Stomach (tissue), 9 donors: ENCODE measurements around the gene TREML1. TPM values are rescaled to one million over a fixed set of nuclear protein-coding genes. Genes with fewer than 3 reads are reported as not detected.
A peak's percentile ranks its signal among the peaks of the same experiment; 100 is the strongest.

ENCODE experiments used
- DNase-seq, 2 donors: peaks; one replicate each; pipeline versions ENCODE4 v3.0.0 to v3.0.0-alpha.2; 2013 to 2019
- H3K27ac ChIP-seq, 5 donors: fragments of 200-600 bp in 4 of 5; sonication (generic) in 4 of 5; one replicate each; pipeline ENCODE4 v1.5.1; 2013 to 2019; ENCODE audit warnings: mild to moderate bottlenecking in 1 of 5, moderate library complexity in 1 of 5
- H3K27me3 ChIP-seq, 3 donors: fragments of 200-600 bp; sonication (generic); one replicate each; pipeline ENCODE4 v1.5.1; 2017 to 2019; ENCODE audit warnings: mixed run types in 1 of 3
- H3K36me3 ChIP-seq, 4 donors: fragments of 200-600 bp; sonication (generic); 1 replicate in 3 of 4; 2 replicates in 1 of 4; pipeline ENCODE4 v1.5.1; 2016 to 2019
- H3K4me1 ChIP-seq, 4 donors: fragments of 200-600 bp; sonication (generic); one replicate each; pipeline ENCODE4 v1.5.1; 2016 to 2019
- H3K4me3 ChIP-seq, 4 donors: fragments of 200-600 bp; sonication (generic) in 3 of 4; one replicate each; pipeline ENCODE4 v1.5.1; 2016 to 2019; ENCODE audit warnings: mild to moderate bottlenecking in 1 of 4
- H3K9me3 ChIP-seq, 4 donors: fragments of 200-600 bp; sonication (generic); one replicate each; pipeline ENCODE4 v1.5.1; 2016 to 2019
- EP300 ChIP-seq: sonication (generic); formaldehyde crosslinking; IDR thresholded peaks from one replicate; pipeline ENCODE4 v1.6.1; 2017; ENCODE audit warnings: antibody characterized with exemption
- POLR2A ChIP-seq, 4 donors: fragments of 450-650 bp; IDR thresholded peaks; one replicate each; pipeline ENCODE4 v1.6.1; 2016; ENCODE audit warnings: antibody characterized with exemption in 4 of 4, control low read depth in 2 of 4, mild to moderate bottlenecking in 1 of 4, moderate library complexity in 1 of 4
- POLR2AphosphoS5 ChIP-seq, 3 donors: sonication (generic); formaldehyde crosslinking; IDR thresholded peaks; one replicate each; pipeline ENCODE4 v1.6.1; 2016; ENCODE audit warnings: antibody characterized with exemption in 3 of 3
- WGBS, 5 donors: extraction: QIAGEN DNeasy Blood & Tissue Kit in 3 of 5; methylation state at CpG; one replicate each; pipeline versions ENCODE4 v1.1.5 to v1.1.7; 2013 to 2018; 5-methylcytosine and 5-hydroxymethylcytosine counted together
- intact Hi-C: fragments of 100-400 bp; cut with DNase I; formaldehyde crosslinking; loops from one replicate; pipeline ENCODE4 v1.15.1; 2023; ENCODE audit warnings: low total_unique reads
- polyA plus RNA-seq, 3 donors: library from polyadenylated mRNA; stranded (reverse); fragments of 200-250 nt; gene quantifications; one replicate each; pipeline ENCODE4 v1.2.3, GENCODE V29; 2013
- total RNA-seq, 5 donors: library from RNA; depleted of rRNA; stranded (reverse); fragments of >200 nt; gene quantifications; one replicate each; pipeline versions ENCODE4 v1.1.0 to v1.2.3, GENCODE V29; 2014 to 2016
- TF ChIP-seq, protein P1 (sequence below), 7 experiments: fragments of 450-650 bp in 4 of 7; fragments of 200-600 bp in 3 of 7; sonication (generic) in 3 of 7; IDR thresholded peaks; one replicate each; pipeline ENCODE4 v1.5.1; 2016 to 2019; ENCODE audit warnings: antibody characterized with exemption in 7 of 7, control low read depth in 2 of 7, mild to moderate bottlenecking in 1 of 7
- donor health status: healthy with polysubstance abuse.
- donor health status: Bipolar disorder and iron deficiency.
- donor health status: healthy.

TREML1 gene
- total and polyA plus RNA-seq, 8 donors, result not detected

DNA sequence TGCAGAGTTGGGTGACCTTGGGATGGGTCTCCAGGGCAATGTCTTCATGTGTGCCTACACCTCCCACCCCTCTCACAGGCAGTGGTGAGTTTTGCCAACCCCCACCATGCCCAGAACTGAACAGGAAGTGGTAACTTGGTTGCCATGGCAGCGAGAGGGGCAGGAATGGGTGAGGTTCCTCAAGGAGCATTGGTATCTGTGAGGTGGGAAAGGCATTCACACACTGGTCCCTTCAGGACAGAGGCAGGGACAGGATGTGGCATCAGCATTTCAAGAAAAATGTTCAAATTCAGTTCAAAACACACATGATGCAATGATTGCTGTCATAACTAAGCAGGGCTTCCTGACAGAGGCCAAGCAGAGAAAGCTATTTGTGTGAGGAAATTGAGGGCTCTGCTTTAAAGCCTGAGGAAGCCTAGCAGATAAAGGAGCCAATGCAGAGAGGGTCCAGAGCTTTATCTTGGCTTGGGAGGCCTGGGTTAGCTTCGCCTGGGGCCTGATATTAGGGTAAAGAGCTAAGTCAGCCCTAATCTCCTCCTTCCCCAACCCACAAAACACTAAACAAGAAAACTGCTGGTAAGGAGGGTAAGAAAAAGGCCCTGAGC lies 46.3 kb upstream of the TREML1 start:
- H3K27ac ChIP-seq, result peak overlapping the region in 4 of 5 donors; percentile 20 to 85 (median 54)
- peaks cover 0 to 22% (median 6%) of the 10 kb centered on the region in 4 donors for H3K4me1 ChIP-seq
- WGBS, 5 donors, result 68 to 82% (median 70%) methylated on average over 2 of the region's 2 CpGs
- H3K9me3 ChIP-seq, result no peaks in the 10 kb centered on the region
- intact Hi-C loops, result no loop called here
- no peaks in the 10 kb centered on the region for H3K36me3 ChIP-seq
- H3K4me3 ChIP-seq, result no peak overlapping the region
- peak in 1 of 3 donors; percentile 34 for TF ChIP-seq POLR2AphosphoS5 (IDR thresholded peaks at IDR 0.05)
- TF ChIP-seq, protein P1, sequence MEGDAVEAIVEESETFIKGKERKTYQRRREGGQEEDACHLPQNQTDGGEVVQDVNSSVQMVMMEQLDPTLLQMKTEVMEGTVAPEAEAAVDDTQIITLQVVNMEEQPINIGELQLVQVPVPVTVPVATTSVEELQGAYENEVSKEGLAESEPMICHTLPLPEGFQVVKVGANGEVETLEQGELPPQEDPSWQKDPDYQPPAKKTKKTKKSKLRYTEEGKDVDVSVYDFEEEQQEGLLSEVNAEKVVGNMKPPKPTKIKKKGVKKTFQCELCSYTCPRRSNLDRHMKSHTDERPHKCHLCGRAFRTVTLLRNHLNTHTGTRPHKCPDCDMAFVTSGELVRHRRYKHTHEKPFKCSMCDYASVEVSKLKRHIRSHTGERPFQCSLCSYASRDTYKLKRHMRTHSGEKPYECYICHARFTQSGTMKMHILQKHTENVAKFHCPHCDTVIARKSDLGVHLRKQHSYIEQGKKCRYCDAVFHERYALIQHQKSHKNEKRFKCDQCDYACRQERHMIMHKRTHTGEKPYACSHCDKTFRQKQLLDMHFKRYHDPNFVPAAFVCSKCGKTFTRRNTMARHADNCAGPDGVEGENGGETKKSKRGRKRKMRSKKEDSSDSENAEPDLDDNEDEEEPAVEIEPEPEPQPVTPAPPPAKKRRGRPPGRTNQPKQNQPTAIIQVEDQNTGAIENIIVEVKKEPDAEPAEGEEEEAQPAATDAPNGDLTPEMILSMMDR (IDR thresholded peaks at IDR 0.05), result no peak
- peaks cover 0 to 5% (median 0%) of the 10 kb centered on the region in 3 donors for H3K27me3 ChIP-seq
- DNase-seq, result peak; percentile 34 to 63

DNA sequence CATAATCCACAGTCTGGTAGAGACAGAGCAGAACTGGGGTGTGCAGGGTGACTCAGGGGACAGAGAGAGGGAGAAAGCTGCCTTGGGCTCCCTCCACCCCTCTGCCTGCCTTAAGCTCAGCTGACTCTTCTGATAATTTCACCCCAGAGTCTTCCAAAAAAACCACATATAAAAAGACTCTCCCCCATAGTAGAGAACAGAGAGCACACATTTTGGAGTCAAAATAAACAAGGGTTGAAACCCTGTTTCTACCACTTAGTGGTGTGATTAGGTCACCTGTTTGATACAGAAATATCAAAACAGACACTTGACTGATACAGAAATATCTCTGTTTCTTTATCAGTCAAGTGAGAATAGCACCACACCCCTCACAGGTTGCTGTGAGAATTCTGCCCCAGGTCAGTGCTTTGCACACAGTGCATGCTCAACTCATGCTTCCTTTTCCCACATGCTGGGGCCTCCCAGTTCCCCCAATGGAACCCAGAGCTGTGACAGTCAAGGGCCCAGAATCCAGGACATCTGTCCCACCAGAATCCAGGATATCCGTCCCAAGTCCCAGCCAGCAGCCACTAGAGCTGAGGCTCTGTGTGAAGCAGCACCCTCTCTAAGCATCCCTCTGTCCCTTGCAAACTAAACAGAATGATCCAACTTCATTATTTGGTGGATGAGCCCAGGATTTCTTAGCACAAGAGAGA lies 45.6 kb upstream of the TREML1 start:
- WGBS, 5 donors, result 66 to 90% (median 76%) methylated on average over 1 of the region's 1 CpG
- no peak for DNase-seq
- Histone ChIP-seq H3K9me3 (no peaks in the 10 kb centered on the region), H3K27me3 (peaks cover 0 to 6% (median 0%) of the 10 kb centered on the region in 3 donors), H3K36me3 (no peaks in the 10 kb centered on the region), H3K4me3 (no peak overlapping the region), H3K4me1 (peaks cover 0 to 22% (median 6%) of the 10 kb centered on the region in 4 donors), H3K27ac (peak overlapping the region in 3 of 5 donors; percentile 29 to 85 (median 79))
- TF ChIP-seq POLR2A (IDR thresholded peaks at IDR 0.05), result no peak
- TF ChIP-seq, protein P1 (IDR thresholded peaks at IDR 0.05), result no peak
- no peak for TF ChIP-seq POLR2AphosphoS5 (IDR thresholded peaks at IDR 0.05)
- TF ChIP-seq EP300, result no peak
- intact Hi-C loops, result no loop called here

DNA sequence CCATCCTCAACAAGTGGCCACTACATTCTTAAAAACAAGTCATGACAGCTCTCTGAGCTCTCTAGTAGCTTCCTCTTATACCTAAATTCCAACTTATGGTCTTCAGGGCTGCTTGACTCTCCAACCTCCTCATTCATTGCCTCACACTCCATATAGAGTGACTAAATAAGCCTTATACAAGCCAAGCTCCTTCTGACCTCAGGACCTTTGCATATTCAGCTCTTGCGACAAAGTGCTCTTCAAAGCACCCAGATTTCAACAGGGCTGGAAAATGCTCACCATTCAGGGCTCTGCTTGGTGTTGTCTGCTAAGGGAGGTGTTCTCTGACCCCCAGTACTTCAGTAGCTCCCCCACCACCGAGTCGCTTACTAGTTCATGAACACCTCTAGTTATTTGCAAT lies 43.1 kb upstream of the TREML1 start:
- WGBS, 5 donors, result 92 to 95% (median 94%) methylated on average over 3 of the region's 3 CpGs
- TF ChIP-seq, protein P1 (IDR thresholded peaks at IDR 0.05), result no peak
- no peak for TF ChIP-seq POLR2A (IDR thresholded peaks at IDR 0.05)
- no peak for TF ChIP-seq EP300
- no peak for TF ChIP-seq POLR2AphosphoS5 (IDR thresholded peaks at IDR 0.05)
- no peak for DNase-seq
- no peaks in the 10 kb centered on the region for H3K36me3 ChIP-seq
- no peak overlapping the region for H3K27ac ChIP-seq
- H3K27me3 ChIP-seq, result peaks cover 0 to 24% (median 0%) of the 10 kb centered on the region in 3 donors
- H3K4me1 ChIP-seq, result peaks cover 0 to 22% (median 6%) of the 10 kb centered on the region in 4 donors
- H3K9me3 ChIP-seq, result no peaks in the 10 kb centered on the region
- intact Hi-C loops, result no loop called here
- H3K4me3 ChIP-seq, result no peak overlapping the region

DNA sequence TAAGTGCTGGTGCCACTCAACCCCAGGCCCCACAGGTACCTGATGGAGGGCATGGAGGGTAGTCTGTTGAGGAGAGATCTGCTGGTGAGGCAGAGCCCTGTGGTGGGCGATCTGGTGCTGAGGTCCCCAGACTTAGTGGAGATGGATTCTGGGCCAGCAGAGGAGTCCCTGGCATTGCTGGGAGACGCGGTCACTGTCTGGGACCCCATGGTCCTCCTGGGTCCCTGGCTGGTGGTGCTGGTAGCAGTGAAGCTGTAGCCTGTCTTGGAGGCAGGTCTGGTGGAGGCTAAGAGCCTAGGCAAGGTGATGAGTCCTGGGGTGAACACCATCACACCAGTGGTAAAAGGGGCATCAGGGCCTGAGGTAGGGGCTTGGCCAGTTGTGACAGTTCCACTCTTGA lies 40.2 kb upstream of the TREML1 start:
- WGBS, 5 donors, result 90 to 100% (median 95%) methylated on average over 2 to 3 of the region's 3 CpGs
- TF ChIP-seq POLR2A (IDR thresholded peaks at IDR 0.05), result no peak
- TF ChIP-seq EP300, result no peak
- TF ChIP-seq POLR2AphosphoS5 (IDR thresholded peaks at IDR 0.05), result no peak
- TF ChIP-seq, protein P1 (IDR thresholded peaks at IDR 0.05), result no peak
- Histone ChIP-seq H3K9me3 (peaks cover 0 to 13% (median 10%) of the 10 kb centered on the region in 4 donors), H3K4me1 (peaks cover 0 to 1% (median 0%) of the 10 kb centered on the region in 4 donors), H3K36me3 (no peaks in the 10 kb centered on the region), H3K4me3 (no peak overlapping the region), H3K27ac (no peak overlapping the region), H3K27me3 (peaks cover 0 to 41% (median 0%) of the 10 kb centered on the region in 3 donors)
- DNase-seq, result no peak
- intact Hi-C loops, result no loop called here
